ENCODE results near the gene CNTNAP5.

DNA sequence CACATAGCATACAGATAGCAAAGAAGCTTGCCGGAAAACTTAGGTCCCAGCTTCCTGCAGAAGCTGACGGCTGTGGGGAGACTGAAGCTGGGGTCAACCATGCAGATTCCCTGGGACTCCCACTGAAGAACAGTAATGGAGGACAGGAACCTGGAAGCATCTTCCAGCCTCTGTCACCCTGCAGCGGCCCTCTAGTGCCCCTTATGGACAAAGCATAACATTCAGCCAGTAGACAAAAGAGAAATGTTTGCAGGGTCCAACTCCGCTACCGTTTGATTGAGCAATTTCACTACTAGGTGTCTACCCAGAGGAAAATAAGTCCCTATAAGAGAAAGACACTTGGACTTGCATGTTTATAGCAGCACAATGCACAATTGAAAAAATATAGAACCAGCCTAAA, 460.6 kb downstream of the CNTNAP5 start:
- TF ChIP-seq YY1 (IDR thresholded peaks at IDR 0.05; ENCODE audit: low read depth, low read length) (no peak), SIN3A (conservative IDR thresholded peaks at IDR 0.05 in 1 of 2, IDR thresholded peaks at IDR 0.05 in 1 of 2; ENCODE audit: low read depth in 1 of 2, low read length in 2 of 2) (no peak), BRCA1 (IDR thresholded peaks at IDR 0.05; ENCODE audit: low read depth, low read length) (no peak), TAF1 (IDR thresholded peaks at IDR 0.05; ENCODE audit: low read depth, low read length) (no peak), EZH2 (IDR thresholded peaks at IDR 0.05; ENCODE audit: low read depth, low read length, severe bottlenecking) (no peak)

Measured in H1 (cell line).